Measurements from ENCODE around the gene CYP1A1. TPM values are rescaled to one million over a fixed set of nuclear protein-coding genes. Genes with fewer than 3 reads are reported as not detected.

CYP1A1 gene, protein sequence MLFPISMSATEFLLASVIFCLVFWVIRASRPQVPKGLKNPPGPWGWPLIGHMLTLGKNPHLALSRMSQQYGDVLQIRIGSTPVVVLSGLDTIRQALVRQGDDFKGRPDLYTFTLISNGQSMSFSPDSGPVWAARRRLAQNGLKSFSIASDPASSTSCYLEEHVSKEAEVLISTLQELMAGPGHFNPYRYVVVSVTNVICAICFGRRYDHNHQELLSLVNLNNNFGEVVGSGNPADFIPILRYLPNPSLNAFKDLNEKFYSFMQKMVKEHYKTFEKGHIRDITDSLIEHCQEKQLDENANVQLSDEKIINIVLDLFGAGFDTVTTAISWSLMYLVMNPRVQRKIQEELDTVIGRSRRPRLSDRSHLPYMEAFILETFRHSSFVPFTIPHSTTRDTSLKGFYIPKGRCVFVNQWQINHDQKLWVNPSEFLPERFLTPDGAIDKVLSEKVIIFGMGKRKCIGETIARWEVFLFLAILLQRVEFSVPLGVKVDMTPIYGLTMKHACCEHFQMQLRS
- 0.26 TPM in 2 replicates for total RNA-seq

DNA sequence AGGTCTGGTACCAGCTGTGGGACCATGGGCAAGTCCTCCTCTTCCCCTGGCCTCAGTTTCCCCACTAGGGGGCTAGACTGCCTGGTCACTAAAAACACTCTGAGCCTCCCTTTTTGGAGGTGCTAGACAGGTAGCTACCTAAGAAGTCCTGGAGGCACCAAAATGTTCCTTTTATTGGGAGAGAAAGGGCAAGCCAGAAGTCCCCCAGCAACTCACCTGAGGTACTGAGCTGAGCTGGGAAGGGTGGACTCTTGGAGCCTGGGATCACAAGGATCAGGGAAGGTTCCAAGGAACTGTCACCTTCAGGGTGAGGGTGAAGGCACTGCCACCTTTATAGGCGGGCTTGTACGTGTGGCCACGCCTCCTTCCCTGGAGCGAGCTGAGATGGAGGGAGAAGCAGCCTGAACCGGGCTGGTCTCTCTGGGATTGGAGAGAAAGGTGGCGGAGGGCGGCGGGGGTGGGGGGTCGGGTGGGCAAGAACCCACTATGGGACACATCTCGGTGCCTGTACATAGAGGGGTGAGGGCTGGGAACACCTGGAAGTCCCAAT lies at the start of gene CYP1A1:
TSS of gene CYP1A1 (minus strand) at position 304 of the 550 bp plus-strand sequence. CDS start 2,431 bp downstream, outside the sequence.
- TF ChIP-seq, protein P1, sequence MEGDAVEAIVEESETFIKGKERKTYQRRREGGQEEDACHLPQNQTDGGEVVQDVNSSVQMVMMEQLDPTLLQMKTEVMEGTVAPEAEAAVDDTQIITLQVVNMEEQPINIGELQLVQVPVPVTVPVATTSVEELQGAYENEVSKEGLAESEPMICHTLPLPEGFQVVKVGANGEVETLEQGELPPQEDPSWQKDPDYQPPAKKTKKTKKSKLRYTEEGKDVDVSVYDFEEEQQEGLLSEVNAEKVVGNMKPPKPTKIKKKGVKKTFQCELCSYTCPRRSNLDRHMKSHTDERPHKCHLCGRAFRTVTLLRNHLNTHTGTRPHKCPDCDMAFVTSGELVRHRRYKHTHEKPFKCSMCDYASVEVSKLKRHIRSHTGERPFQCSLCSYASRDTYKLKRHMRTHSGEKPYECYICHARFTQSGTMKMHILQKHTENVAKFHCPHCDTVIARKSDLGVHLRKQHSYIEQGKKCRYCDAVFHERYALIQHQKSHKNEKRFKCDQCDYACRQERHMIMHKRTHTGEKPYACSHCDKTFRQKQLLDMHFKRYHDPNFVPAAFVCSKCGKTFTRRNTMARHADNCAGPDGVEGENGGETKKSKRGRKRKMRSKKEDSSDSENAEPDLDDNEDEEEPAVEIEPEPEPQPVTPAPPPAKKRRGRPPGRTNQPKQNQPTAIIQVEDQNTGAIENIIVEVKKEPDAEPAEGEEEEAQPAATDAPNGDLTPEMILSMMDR (IDR thresholded peaks at IDR 0.05; ENCODE audit: insufficient read depth, low read length, severe bottlenecking) = no peak
- Histone ChIP-seq H3K36me3 (ENCODE audit: control insufficient read depth, insufficient read depth, low read length) (no peaks in the 10 kb centered on the region), H3K4me3 (ENCODE audit: low read depth, low read length) (peak within 1 kb of the TSS; percentile 45), H3K27me3 (ENCODE audit: control insufficient read depth, insufficient read depth, low read length) (peaks cover 6% of the 10 kb centered on the region)
- peak; percentile 18 for DNase-seq (ENCODE audit: low read depth)
- FAIRE-seq = no peak

DNA sequence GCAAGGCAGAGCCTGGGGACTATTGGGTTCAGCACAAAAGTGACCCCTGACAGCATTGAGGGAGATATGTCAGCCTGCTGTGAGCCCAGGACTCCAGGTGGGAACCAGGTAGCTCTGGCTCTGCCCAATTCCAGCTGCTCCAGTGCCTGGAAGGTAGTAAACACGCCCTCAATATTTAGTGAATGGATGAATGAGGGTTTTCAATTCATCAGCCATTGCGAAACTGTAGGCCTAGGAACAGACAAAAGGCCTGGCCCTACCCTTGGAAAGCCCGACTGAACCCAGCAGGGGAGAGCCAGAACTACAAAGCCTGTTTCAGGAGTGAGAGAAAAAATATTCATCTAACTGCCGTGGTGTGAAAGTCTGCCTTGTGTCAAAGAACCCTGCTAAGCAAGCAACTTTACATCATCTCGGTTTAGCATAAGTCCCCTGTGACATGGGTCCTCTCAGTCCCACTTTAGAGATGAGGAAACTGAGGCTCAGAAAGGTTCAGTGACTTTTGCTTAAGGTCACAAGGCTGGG lies 48.5 kb upstream of the CYP1A1 start:
- no peaks in the 10 kb centered on the region for H3K36me3 ChIP-seq (ENCODE audit: control insufficient read depth, insufficient read depth, low read length)
- FAIRE-seq = no peak
- no peak overlapping the region for H3K4me3 ChIP-seq (ENCODE audit: low read depth, low read length)
- TF ChIP-seq, protein P1 (IDR thresholded peaks at IDR 0.05; ENCODE audit: insufficient read depth, low read length, severe bottlenecking) = no peak
- peaks cover 6% of the 10 kb centered on the region for H3K27me3 ChIP-seq (ENCODE audit: control insufficient read depth, insufficient read depth, low read length)
- peak; percentile 45 for DNase-seq (ENCODE audit: low read depth)

DNA sequence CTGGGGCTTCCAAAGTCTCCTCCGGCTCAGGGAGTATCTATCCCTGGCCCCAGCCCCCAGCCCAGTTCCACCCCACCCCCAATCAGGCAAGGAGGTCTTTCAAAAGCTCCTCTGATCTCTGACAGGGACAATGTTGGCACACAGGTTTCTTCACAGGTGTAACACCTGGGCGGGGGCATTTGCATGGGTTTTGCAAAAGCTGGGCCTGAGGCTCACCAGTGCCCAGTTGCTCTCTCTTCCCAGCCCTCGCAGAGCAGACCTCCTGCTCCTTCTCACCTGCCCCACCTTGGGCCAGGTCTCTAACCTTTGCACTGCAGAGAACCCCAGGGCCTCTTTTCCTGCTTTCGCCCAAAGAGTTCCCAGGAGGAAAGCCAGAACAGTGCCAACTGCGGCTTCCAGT lies 48.0 kb upstream of the CYP1A1 start:
- DNase-seq (ENCODE audit: low read depth) (no peak), FAIRE-seq (no peak)
- Histone ChIP-seq H3K4me3 (ENCODE audit: low read depth, low read length) (no peak overlapping the region), H3K27me3 (ENCODE audit: control insufficient read depth, insufficient read depth, low read length) (peaks cover 6% of the 10 kb centered on the region), H3K36me3 (ENCODE audit: control insufficient read depth, insufficient read depth, low read length) (no peaks in the 10 kb centered on the region)
- TF ChIP-seq, protein P1 (IDR thresholded peaks at IDR 0.05; ENCODE audit: insufficient read depth, low read length, severe bottlenecking) = no peak

DNA sequence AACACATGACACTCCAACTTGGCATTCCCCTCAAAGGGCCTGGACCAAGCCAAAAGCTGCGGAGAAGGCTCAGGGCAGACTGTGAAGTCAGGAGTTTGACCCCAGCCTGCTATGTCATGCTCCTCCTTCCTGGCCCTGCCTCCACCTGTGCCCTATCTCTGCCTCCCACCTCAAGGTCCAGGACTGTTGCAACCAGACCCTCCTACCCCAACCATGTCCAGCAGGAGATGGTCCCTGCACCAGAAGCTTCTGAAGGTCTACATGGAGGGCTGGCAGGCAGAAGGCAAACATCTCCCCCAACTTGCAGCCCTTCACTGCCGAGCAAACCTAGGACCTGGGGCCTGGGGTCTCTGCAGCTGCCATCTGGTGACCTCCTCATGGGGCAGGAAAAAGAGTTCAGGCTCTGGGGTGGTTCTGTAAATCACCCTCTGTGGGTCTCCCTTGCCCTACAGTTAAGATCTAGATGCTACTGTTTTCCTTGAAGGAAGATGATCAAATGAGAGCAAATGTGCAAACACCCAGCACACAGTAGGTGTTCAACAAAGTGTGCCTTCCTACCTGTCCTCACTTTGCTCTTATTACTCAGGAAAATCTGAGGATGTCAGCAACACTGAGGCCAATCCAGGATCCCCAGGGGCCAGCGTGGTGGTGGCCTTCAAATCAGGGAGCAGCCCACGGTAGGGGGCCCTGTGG lies 45.0 kb upstream of the CYP1A1 start:
- no peak for FAIRE-seq
- Histone ChIP-seq H3K27me3 (ENCODE audit: control insufficient read depth, insufficient read depth, low read length) (peaks cover 6% of the 10 kb centered on the region), H3K36me3 (ENCODE audit: control insufficient read depth, insufficient read depth, low read length) (no peaks in the 10 kb centered on the region), H3K4me3 (ENCODE audit: low read depth, low read length) (no peak overlapping the region)
- TF ChIP-seq, protein P1 (IDR thresholded peaks at IDR 0.05; ENCODE audit: insufficient read depth, low read length, severe bottlenecking) = no peak
- no peak for DNase-seq (ENCODE audit: low read depth)

DNA sequence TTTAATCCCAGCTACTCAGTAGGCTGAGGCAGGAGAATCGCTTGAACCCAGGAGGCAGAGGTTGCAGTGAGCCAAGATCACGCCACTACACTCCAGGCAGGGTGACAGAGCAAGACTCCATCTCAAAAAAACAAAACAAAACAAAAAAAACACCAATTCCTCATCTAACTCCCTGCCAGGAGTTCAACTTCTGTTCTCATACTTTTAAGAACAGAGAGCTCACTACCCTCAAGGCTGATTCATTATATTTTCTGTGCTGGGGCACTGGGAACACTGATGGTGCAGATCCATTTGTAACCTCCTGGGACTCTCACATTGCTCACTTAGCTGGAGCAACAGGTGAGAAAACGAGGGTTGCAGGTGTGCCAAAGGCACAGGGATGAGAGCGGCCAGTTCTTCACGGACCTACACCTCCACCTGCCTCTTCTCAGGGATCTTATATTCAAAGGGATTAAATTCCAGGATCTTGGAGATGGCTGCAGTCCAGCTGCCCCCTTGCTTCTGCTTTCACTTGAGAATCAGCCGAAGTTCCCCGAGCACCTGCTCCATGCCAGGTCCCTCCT lies 44.2 kb upstream of the CYP1A1 start:
- FAIRE-seq = no peak
- DNase-seq (ENCODE audit: low read depth) = no peak
- no peak overlapping the region for H3K4me3 ChIP-seq (ENCODE audit: low read depth, low read length)
- peaks cover 6% of the 10 kb centered on the region for H3K27me3 ChIP-seq (ENCODE audit: control insufficient read depth, insufficient read depth, low read length)
- TF ChIP-seq, protein P1 (IDR thresholded peaks at IDR 0.05; ENCODE audit: insufficient read depth, low read length, severe bottlenecking) = no peak
- no peaks in the 10 kb centered on the region for H3K36me3 ChIP-seq (ENCODE audit: control insufficient read depth, insufficient read depth, low read length)

Measured in bronchial epithelial cell (primary cell).